ENCODE measurements around the gene ALG8. TPM values are rescaled to one million over a fixed set of nuclear protein-coding genes. Genes with fewer than 3 reads are reported as not detected.
"Not testable (repeated sequence)": the region's sequence is repeated elsewhere in the genome, so short reads cannot be mapped to it uniquely, and the experiment has no call there.

Gene ALG8
- total RNA-seq, 3 donors from 2014 or later (not counting 1 experiment from before 2014, with no cell fraction given): 19.2 to 20.1 (median 19.8) TPM

- peaks cover 3% of the 10 kb centered on the region for H3K36me3 ChIP-seq (ENCODE audit: control insufficient read depth, insufficient read depth, low read length)
- no peak overlapping the region for H3K4me3 Mint-ChIP-seq
- no peaks in the 10 kb centered on the region for H3K9me3 ChIP-seq (ENCODE audit: control insufficient read depth, insufficient read depth, low read length)
- no peak for ATAC-seq
- H3K9me3 Mint-ChIP-seq: no peaks in the 10 kb centered on the region
- no peak overlapping the region for H3K27ac ChIP-seq (ENCODE audit: low read length)
- peaks cover 0 to 7% of the 10 kb centered on the region in 2 donors for H3K4me1 Mint-ChIP-seq
- intact Hi-C loops (cut with micrococcal nuclease): no loop called here
- no peak for DNase-seq
- H3K4me3 ChIP-seq (ENCODE audit: low read length): no peak overlapping the region
- no peaks in the 10 kb centered on the region for H3K4me1 ChIP-seq (ENCODE audit: control insufficient read depth, insufficient read depth, low read length)
- TF ChIP-seq CTCF (IDR thresholded peaks at IDR 0.05): no peak
- no peaks in the 10 kb centered on the region for H3K27me3 ChIP-seq (ENCODE audit: control insufficient read depth, insufficient read depth, low read length)
- no peaks in the 10 kb centered on the region for H3K27me3 Mint-ChIP-seq (ENCODE audit: low read depth in 2 of 2)
- 97% methylated on average over 8 of the region's 10 CpGs for WGBS (ENCODE audit: insufficient coverage)
- no peak overlapping the region for H3K27ac Mint-ChIP-seq
- H3K36me3 Mint-ChIP-seq: no peaks in the 10 kb centered on the region
These were observed 37.2 kb upstream of the ALG8 start for GRCh38 chr11:78176605-78177141.

- WGBS (ENCODE audit: insufficient coverage): 98% methylated on average over 2 of the region's 3 CpGs
- H3K4me3 Mint-ChIP-seq; H3K27me3 Mint-ChIP-seq (ENCODE audit: low read depth in 2 of 2); H3K27me3 ChIP-seq (ENCODE audit: control insufficient read depth, insufficient read depth, low read length); H3K4me1 Mint-ChIP-seq; H3K36me3 Mint-ChIP-seq; H3K27ac Mint-ChIP-seq; H3K9me3 Mint-ChIP-seq; DNase-seq; ATAC-seq; H3K4me3 ChIP-seq (ENCODE audit: low read length); H3K27ac ChIP-seq (ENCODE audit: low read length); H3K9me3 ChIP-seq (ENCODE audit: control insufficient read depth, insufficient read depth, low read length); H3K36me3 ChIP-seq (ENCODE audit: control insufficient read depth, insufficient read depth, low read length); H3K4me1 ChIP-seq (ENCODE audit: control insufficient read depth, insufficient read depth, low read length); intact Hi-C loops (cut with micrococcal nuclease): not testable (repeated sequence)
These were observed 36.4 kb upstream of the ALG8 start for GRCh38 chr11:78175862-78176261.

- no peak for TF ChIP-seq CTCF (IDR thresholded peaks at IDR 0.05)
- Histone ChIP-seq H3K36me3 (ENCODE audit: control insufficient read depth, insufficient read depth, low read length) (peaks cover 3% of the 10 kb centered on the region), H3K4me3 (ENCODE audit: low read length) (no peak overlapping the region), H3K27me3 (ENCODE audit: control insufficient read depth, insufficient read depth, low read length) (no peaks in the 10 kb centered on the region), H3K27ac (ENCODE audit: low read length) (no peak overlapping the region), H3K9me3 (ENCODE audit: control insufficient read depth, insufficient read depth, low read length) (no peaks in the 10 kb centered on the region), H3K4me1 (ENCODE audit: control insufficient read depth, insufficient read depth, low read length) (no peaks in the 10 kb centered on the region)
- H3K27ac Mint-ChIP-seq: no peak overlapping the region
- 94% methylated on average over 6 of the region's 6 CpGs for WGBS (ENCODE audit: insufficient coverage)
- ATAC-seq: no peak
- H3K36me3 Mint-ChIP-seq: no peaks in the 10 kb centered on the region
- no peaks in the 10 kb centered on the region for H3K27me3 Mint-ChIP-seq (ENCODE audit: low read depth in 2 of 2)
- no peaks in the 10 kb centered on the region for H3K4me1 Mint-ChIP-seq
- no peak overlapping the region for H3K4me3 Mint-ChIP-seq
- no peak for DNase-seq
- intact Hi-C loops (cut with micrococcal nuclease): no loop called here
- H3K9me3 Mint-ChIP-seq: no peaks in the 10 kb centered on the region
These were observed 32.5 kb upstream of the ALG8 start for GRCh38 chr11:78171951-78172350.

- H3K27me3 ChIP-seq (ENCODE audit: control insufficient read depth, insufficient read depth, low read length): no peaks in the 10 kb centered on the region
- H3K27me3 Mint-ChIP-seq (ENCODE audit: low read depth in 2 of 2): no peaks in the 10 kb centered on the region
- 84% methylated on average over 6 of the region's 7 CpGs for WGBS (ENCODE audit: insufficient coverage)
- no peaks in the 10 kb centered on the region for H3K36me3 Mint-ChIP-seq
- H3K27ac ChIP-seq (ENCODE audit: low read length): no peak overlapping the region
- H3K4me3 ChIP-seq (ENCODE audit: low read length): no peak overlapping the region
- intact Hi-C loops (cut with micrococcal nuclease): no loop called here
- TF ChIP-seq CTCF (IDR thresholded peaks at IDR 0.05): no peak
- no peaks in the 10 kb centered on the region for H3K4me1 Mint-ChIP-seq
- no peaks in the 10 kb centered on the region for H3K4me1 ChIP-seq (ENCODE audit: control insufficient read depth, insufficient read depth, low read length)
- no peaks in the 10 kb centered on the region for H3K9me3 ChIP-seq (ENCODE audit: control insufficient read depth, insufficient read depth, low read length)
- H3K36me3 ChIP-seq (ENCODE audit: control insufficient read depth, insufficient read depth, low read length): peaks cover 3% of the 10 kb centered on the region
- H3K4me3 Mint-ChIP-seq: no peak overlapping the region
- H3K9me3 Mint-ChIP-seq: no peaks in the 10 kb centered on the region
- ATAC-seq (no peak), DNase-seq (no peak)
- H3K27ac Mint-ChIP-seq: no peak overlapping the region
These were observed 31.6 kb upstream of the ALG8 start for GRCh38 chr11:78170874-78171549.
